NCI-H2107 treated with DMSO at 0.1 percent for 48 hours (cell line): ENCODE results near the gene EPB41L4B.
"Not testable (repeated sequence)": the region's sequence is repeated elsewhere in the genome, so short reads cannot be mapped to it uniquely, and the experiment has no call there.

Experiments
- DNase-seq: peaks from one replicate; lab custom pipeline; 2025; ENCODE audit not compliant: unreplicated experiment; lab: John Stamatoyannopoulos, UW

Gene EPB41L4B

GRCh38 chr9:109301012-109301411 is 19.8 kb downstream of the EPB41L4B start:
- no peak for DNase-seq

DNA sequence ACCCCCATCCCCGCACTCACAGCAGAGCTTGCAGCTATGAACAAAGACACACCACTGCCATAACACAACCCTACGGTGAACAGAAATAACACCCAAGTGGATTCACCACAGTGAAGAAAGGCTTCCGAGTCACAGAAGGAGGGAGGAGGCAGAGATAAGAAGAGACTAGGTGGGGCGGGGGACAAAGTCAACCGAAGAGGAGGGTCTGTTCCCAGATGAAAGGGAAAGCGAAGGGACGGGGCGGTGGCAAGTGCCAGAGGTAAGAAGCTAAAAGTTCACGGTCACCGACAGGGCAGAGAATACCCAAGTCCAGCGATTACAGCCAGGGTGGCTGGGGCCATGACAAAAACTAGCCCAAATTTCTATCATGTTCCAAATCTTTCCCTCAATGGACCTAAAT is 21.0 kb downstream of the EPB41L4B start:
- DNase-seq: no peak

DNA sequence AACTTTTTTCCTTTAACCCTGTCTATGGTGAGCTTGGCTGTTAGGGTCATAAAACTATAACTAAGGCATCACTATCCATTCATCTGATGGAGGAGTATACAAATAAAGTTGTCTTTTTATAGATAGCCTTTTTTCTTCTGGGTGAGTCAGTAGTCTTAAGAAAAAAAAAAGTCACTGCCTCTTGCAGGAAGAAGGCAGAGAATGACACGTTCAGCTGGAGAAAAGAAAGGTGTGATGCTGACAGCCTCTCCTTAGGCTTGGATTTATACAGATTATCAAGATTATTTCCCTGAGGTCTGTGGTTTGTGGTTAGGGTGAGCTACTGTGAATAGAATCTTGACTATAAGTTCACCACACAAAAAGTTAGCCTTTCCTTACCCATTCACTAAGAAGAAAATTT is 23.0 kb downstream of the EPB41L4B start:
- no peak for DNase-seq

GRCh38 chr9:109295221-109296130 is 25.4 kb downstream of the EPB41L4B start:
- DNase-seq: no peak

GRCh38 chr9:109290385-109290784 is 30.5 kb downstream of the EPB41L4B start:
- DNase-seq: no peak

DNA sequence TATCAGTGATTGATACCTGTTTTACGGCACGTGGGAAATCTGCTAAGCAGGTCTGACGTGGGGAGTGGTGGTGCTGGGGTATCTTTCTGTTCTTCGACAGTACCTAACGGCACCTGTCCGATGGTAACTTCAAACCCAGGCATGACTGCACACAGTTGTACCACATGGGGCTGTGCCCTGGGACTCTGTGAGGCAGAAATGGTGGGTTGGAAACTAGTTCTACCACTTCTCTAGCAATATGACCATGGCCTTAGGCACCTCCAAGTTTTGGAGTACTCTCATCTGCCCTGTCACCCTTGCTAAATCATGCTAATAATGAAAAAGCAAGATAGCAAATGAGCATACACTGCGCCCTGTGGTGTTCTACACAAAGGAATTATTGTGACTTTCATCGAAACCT is 30.9 kb downstream of the EPB41L4B start:
- no peak for DNase-seq

GRCh38 chr9:109289186-109289585 is 31.7 kb downstream of the EPB41L4B start:
- DNase-seq: no peak

- DNase-seq: no peak
These were observed 33.9 kb downstream of the EPB41L4B start for GRCh38 chr9:109286981-109287380.

DNA sequence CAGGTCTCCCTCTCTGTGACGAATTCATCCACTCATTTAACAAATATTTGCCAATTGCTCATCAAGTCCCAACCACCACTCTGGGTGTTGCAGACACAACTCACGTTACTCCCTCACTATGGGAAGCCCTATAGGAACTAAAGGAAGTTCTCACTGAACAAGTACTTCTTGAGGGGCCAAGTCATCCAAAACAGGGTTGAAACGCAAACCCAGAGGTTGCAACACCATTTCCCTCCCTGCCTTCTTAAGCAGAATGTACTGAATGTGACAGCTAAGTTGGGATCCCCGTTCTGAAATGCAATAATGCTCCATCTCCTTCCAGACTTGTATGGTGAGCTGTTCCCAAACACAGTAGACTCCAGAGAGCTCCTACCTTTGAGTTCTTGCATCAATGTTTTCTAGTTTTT is 34.3 kb downstream of the EPB41L4B start:
- no peak for DNase-seq

GRCh38 chr9:109283672-109284071 is 37.2 kb downstream of the EPB41L4B start:
- not testable (repeated sequence) for DNase-seq

- DNase-seq: no peak
These were observed 37.8 kb downstream of the EPB41L4B start for GRCh38 chr9:109283012-109283411.

DNA sequence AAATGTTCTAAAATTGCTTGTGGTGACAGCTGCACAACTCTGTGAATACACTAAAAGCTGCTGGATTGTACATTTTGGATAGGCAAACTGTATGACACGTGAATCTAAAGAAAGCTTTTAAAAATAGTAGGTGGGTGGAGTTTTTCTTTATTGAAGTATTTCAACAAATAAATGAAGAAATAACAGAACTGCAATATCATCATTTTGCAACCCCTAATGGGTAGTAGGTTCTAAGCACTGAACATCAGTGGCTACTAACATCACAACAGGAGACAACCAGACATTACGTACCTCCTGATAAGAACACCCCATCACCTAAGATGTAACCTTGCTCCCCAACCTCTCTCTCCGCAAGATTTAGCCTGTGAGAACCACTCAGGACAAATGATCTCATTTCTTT is 38.6 kb downstream of the EPB41L4B start:
- DNase-seq: no peak

DNA sequence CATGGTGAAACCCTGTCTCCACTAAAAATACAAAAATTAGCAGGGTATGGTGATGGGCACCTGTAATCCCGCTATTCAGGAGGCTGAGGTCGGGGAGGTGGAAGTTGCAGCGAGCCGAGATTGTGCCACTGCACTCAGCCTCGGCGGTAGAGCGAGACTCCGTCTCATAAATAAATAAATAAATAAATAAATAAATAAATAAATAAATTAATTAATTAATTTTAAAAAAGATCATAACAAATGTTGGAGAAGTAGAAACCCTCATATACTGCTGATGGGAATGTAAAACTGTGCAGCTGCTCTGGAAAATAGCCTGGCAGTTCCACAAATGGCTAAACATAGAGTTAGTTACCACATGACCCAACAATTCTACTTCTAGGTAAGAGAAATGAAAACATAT is 39.3 kb downstream of the EPB41L4B start:
- DNase-seq: no peak

GRCh38 chr9:109278848-109279247 is 42.0 kb downstream of the EPB41L4B start:
- DNase-seq: no peak

- DNase-seq: no peak
These were observed 42.6 kb downstream of the EPB41L4B start for GRCh38 chr9:109278216-109278615.

GRCh38 chr9:109277451-109277850 is 43.4 kb downstream of the EPB41L4B start:
- no peak for DNase-seq

- DNase-seq: no peak
These were observed 44.1 kb downstream of the EPB41L4B start for GRCh38 chr9:109276469-109277440.

GRCh38 chr9:109274884-109275730 is 45.8 kb downstream of the EPB41L4B start:
- no peak for DNase-seq

DNA sequence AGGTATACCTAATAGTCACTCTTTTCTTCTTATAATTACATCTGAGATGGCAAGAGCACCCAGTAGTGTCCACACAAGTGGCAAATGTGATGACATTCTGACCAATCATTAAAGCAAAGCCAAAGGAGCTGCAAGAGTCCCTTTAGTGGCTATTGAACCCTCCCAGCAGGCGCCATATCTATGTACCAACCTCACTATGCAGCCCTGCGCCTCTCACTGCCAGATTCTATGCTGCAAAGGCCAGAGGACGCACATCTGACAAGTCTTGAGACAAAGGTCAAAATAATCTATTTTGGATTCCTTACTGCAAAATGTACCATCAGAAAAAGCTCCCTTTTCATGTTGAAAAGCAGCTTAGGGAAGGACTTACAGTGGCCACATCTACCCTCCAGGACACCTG is 47.0 kb downstream of the EPB41L4B start:
- no peak for DNase-seq

GRCh38 chr9:109272745-109273144 is 48.1 kb downstream of the EPB41L4B start:
- DNase-seq: no peak

DNA sequence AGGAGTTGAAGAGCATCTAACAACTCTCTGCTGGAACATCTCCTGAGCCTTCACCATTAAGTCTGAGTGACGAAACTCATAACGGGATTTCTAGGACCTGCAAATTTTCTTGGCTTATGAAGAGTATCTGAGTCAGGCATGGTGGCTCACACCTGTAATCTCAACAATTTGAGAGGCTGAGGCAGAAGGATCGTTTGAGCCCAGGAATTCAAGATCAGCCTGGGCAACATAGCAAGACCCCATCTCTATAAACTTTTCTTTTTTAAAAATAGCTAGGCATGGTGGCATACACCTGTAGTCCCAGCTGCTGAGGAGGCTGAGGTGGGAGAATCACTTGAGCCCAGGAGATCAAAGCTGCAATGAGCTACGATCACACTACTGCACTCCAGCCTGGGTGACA is 48.8 kb downstream of the EPB41L4B start:
- no peak for DNase-seq
